Stimulated activated CD4-positive, alpha-beta T cell treated with anti-CD3 and anti-CD28 coated beads, Interleukin-4, amount 100 ng/mL, for 1 hour (primary cell): ENCODE measurements around the gene NACA2.
"Not testable (repeated sequence)": the region's sequence is repeated elsewhere in the genome, so short reads cannot be mapped to it uniquely, and the experiment has no call there.

ENCODE experiments used
- DNase-seq: peaks from one replicate; pipeline ENCODE4 v3.0.0-alpha.2; 2020

The NACA2 gene

DNA sequence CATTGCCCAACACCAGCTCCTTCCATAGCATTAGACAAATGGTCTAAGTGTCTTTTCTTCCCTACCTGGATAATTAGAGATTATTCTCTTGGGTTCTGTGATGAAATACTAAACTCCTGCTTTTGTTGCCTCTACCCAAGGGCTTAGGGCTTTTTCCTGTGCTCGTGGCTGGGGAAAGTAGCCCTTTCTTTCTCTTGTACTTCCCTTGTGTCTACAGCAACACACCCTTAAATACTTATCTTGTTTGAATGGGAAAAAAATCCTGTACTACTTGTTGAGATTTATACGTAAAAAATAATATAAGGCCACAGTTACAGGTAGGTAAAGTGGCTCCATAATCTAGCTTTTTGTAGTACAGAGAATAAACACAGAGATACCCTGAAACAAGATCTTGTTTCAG lies 7.0 kb upstream of the NACA2 start:
- DNase-seq: no peak

DNA sequence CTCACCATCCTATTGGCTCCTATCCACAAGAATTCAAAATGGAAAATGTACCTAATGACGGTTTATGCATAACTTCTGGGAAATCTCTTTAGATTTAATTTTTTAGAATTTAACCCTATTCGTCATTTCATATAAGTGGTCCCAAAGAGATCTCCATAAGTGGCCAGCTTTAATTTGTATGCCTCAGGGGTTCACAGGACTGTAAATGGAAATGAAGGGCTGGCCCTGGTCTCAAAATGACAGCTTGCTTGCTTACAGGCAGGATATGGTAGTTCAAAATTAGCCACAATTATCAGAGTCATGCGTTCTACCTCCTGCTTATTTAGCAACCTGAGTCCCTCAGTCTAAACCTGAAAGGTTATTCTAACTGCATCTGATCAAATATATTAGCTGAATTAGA lies 6.6 kb upstream of the NACA2 start:
- DNase-seq: no peak

DNA sequence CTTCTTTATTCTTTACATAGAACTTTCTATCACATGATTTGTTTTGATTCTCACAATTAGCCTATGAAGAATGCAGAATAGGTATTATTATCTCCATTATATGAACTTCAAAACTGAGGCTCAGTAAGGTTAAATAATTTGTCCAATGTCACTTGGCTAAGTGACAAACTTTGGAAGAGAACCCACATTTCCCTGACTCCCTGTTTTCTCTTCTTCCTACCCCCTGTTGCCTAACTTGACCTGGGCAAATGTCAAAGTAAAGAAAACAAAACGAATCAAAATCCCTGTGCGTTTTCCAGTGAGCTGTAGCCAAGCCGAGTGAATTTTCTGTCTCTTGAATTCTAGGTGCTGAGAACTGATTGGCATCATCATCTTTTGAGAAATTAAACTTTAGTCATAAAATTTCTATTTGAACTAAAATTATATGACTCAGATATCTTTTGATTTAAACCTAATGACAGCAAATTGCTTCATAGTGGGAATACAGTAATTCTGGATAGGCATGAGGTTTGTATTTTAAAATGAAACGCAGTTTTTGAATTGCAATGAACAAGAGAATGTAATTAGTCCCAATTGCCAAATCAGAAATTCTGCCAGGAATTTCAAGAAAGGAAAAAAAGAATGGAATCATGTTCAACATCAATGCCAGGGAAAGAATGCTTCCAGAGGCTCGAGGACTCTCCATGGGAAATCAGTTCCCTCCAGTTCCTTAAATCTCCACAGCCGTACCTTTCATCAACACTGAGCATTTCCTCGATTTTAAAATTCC lies 4.6 kb upstream of the NACA2 start:
- DNase-seq: no peak

DNA sequence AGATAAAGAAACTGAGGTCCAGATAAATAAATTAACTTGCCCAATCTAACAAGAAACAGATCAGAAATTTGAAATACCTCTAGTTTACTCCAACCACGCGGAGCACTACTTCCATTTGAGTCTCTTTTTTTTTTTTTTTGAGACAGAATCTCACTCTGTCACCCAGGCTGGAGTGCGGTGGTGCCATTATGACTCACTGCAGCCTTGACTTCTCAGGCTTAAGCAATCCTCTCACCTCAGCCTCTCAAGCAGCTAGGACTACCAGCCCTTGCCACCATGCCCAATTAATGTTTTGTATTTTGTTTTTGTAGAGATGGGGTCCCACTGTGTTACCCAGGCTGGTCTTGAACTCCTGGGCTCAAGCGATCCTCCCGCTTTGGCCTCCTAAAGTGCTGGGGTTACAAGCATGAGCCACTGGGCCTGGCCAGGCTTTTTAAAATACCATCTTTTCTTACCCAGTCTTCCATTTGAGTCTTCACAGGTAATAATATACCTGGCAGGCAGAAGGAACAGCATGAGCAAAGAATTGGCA lies 3.3 kb upstream of the NACA2 start:
- no peak for DNase-seq

DNA sequence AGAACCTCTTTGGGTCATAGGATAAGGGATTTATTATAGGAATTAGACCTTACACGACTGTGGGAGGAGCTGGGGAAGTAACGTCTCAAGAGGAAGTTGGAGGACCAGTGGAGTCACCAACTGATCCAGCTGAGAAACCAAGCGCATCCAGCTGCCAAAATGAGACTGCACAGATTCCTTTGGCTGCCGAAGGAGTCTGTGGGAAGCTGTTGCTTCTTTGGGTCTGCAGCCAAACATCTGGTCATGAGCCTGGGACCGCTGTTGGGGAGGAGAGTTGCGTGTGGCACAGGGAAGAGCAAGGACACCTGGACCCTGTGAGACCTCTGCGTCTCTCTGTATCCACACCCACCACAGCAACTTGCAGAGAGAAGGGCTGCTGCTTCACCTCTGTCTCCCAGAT lies 2.4 kb upstream of the NACA2 start:
- DNase-seq: no peak

DNA sequence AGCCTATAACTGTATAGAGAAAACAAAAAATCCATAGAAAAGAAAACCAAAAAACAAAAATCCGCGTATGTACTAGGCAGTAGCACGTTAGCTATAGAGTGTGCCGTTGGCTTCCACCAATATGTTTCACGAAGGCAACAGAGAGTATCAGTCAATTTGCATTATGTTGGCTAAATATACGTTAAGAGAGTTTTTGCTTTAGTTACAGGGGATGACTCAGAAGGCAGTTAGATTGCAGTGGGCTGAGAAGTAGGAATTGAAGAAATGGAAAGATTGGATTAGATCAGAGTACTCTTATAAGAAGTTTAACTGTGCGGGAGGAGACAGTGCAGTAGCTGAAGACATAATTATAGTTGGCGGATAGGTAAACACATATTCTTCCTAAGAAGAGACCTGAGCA lies 911 bp upstream of the NACA2 start:
- no peak for DNase-seq

DNA sequence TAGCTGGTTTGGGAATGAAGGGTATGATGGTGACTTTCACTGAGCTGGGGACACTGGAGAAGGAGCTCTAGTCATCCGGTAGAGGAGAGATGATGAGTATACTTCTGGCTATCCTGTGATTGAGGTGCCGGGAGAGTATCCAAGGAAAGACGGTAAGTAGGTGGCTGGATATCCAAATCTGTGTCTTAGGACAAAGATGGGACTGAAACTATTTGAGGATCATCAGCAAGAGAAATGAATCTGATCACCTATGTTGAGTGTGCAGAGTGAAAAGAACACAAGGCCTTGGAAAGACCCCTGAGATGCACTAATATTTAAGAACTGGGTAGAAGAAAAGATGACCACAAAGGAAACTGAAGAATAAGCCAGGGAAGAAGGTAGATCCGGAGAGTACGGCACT lies 1.0 kb downstream of the NACA2 start:
- DNase-seq: no peak

DNA sequence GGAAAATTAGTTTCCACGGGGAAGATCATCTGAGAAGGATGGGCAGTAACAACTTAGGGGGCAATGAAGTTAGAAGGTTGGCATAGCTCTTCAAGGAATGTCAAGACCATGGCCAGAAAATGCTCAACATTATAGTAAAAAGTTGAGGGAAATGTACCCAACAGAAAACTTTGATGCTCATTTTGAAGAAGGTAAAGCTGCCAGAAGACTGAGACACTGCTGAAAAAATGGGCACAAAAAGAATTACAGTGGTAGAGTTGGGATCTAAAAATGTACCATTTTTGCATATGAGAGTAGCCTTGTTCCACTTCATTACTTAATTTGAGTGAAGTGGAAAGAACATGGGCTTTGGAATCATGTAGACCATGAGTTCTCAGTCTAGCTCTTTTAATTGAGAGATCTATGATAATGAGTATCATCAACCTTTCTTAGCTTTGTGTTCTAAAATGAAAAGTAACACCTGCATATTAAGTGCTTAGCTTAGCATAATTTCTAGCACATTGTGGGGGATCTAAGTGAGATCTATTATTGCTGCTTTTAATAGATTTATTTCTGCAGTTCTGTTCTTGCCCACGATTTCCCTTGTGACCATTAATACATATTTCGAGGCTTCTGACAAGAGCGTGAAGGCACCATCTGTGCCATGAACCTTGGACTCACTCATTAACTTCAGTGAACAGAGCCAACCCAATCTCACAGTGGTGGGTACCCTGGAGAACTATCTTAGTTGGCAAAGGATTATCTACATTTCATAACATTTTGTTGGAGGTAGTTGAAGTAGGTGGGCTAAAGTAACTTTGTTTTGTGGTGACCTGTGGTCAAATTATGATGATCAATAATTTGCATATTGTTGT lies 3.0 kb downstream of the NACA2 start:
- no peak for DNase-seq

DNA sequence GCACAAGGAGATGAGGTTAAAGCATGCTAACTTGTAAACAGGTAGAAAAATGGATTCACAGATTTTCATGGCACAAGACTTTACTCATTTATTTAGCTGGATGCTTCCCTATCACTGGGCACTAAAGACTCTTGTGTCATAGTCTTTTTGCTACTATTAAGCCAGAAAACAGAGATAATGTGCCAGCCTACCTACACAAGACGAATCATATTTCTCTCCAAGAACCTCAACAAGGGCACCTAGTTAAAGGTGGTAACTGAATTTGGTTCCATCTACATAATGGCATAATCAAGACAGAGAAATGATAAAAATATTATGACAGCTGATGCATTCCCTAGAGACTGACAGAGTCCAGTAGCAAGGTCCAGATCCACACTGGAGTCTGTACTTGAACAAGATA lies 3.8 kb downstream of the NACA2 start:
- no peak for DNase-seq

DNA sequence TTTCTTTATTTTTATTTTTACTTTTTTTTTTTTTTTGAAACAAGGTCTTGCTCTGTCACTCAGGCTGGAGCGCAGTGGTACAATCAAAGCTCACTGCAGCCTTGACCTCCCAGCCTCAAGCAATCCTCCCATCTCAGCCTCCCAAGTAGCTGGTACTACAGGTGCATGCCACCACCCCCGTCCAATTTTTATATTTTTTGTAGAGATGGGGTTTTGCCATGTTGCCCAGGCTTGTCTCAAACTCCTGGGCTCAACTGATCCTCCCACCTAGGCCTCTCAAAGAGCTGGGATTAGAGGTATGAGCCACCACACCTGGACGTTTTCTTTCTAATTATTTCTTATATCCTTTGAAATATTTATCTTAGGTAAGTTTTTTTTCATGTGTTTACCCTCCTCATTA lies 4.4 kb downstream of the NACA2 start:
- DNase-seq: not testable (repeated sequence)

DNA sequence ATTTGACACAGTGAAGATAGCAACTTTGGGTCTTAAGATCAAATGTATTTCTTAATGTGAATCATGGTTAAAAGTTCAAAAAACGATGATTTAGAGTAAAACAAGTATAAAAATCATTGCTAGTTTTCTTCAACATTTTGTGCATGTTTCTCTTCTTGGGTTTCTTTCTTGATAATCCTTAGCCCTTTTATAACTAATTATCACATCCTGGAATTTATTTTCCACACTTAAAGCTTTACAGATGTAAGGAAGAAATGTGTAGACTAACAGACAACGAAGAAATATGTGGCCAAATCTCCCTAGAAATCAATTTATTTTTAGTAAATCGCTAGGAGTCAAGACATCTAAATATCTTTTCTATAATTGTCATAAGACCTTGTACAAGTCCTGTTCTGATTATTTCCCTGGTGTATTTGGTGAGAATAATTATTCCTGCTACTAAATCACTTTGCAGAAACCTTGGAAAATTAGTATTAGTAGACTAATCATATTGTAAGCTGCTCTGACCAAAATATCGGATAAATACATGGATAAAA lies 4.9 kb downstream of the NACA2 start:
- DNase-seq: no peak

DNA sequence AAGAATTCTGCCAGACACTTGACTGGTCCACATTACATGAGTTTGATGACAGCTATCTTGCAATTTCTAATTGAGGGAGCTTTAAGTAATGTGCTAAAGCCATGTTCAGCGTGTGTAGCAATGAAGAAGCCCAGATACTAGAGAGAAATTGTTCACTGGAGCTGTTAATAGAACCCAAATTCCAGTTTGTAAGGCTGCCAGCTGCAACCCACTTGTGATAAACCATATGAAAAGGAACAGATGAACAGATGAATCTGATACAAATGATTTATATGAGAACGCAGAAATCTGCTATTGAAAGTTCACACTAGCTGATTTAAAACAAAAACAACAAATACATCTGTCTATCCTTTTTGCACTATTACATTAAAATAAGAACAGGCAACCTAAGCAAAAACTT lies 6.2 kb downstream of the NACA2 start:
- DNase-seq: no peak

DNA sequence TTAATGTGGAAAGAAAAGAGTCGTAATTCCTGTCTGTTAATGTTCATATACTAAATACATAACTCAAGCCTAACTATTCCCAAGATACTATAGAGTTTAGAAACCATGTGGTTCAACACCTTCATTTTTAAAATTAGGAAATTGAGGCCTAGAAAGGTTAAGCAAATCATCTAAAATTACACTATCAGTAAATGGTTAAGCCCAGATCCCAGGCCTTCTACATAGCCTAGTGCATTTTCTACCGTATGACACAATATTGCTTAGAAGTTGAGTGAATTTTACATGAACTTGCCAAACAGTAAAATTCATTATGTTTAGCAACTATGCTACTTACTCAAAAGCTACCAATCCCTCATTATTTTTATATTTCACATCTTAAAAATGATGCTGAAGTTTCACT lies 6.8 kb downstream of the NACA2 start:
- no peak for DNase-seq

DNA sequence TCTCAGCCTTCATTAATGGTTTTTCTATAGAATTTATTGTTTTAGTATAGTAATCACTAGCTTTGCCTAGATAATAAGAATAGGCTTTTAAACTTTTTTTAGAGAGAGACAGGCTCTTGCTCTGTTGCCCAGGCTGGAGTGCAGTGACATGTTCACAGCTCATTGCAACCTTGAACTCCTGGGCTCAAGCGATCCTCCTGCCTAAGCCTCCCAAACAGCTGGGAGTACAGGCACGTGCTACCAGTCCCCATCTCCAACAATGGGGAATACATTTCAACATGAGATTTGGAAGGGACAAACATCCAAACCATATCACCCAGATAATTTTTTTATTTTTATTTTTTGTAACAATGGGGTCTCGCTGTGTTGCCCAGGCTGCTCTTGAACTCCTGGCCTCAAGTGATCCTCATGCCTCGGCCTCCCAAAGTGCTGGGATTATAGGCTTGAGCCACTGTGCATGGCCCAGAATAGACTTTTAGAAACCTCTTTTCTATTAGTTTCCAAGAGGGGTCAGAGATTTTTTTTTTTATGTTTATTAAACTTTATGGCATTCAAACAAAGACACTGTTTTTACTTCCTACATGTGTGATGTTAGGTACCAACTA lies 7.3 kb downstream of the NACA2 start:
- DNase-seq: no peak

DNA sequence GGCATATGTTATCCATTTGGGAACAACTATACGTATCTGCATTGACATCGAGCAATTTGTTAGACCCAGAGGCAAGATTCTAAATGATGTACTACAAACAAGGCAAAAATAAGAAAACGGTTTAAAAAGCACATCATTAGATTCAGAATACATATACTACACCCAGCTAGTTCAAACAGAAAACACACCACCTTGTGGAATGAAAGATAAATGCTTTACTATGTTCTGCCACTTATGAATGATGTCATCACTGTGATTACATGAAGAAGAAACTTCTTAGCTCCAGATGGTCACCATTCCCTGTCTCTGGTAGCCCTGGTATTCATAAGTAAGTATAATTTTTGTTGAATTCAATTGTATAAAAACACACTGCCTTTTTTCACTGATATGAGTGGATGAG lies 7.8 kb downstream of the NACA2 start:
- no peak for DNase-seq

DNA sequence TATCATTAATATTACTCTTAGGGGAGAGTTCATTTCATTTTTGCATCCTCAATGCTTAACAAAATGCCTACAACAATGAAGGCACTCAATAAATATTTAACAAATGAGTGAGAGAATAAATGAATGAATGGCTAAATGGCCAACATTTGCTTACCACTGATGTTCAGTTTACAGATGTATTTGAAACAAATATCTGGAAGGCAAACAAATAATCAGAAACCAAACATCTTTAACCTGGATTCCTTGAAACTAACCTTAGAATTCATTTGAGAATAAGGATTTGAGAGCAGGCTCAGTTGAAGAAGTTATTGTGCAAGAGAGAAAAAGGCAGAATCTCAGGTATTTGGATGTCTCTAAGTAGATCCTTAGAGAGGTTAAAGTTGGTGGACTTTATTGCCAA lies 8.4 kb downstream of the NACA2 start:
- DNase-seq: no peak

DNA sequence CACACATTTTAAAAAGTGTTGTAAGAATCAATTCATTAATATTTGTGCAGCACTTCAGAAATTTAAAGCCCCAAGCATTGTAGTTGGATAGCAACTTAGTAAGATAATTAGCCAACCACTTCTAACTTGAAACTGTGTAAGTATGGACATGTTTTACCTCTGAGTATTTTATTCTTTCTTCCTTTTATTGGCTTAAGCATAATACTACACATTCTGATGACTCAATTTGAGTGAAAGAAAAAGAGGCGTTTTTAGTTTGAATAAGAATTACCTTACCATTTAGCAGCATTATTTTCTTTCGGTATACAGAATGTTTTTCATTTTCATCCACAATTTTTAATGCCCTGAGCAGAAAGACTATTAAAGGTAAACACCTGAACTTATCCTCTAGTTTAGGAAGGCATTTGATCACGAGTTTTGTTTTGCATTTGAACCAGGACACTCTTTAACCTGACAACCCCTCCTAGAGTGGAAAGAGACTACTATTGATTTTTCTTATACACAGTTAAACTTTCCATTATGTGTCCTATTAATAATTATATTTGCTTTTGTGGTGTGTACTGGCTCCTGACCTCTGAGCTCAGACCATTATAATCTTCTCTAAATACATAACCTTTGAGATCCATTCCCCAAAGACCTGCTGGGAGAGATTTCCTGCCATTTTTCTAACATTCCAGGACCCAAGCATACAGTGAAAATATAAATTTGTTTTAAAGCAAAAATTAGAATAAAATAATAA lies 9.2 kb downstream of the NACA2 start:
- DNase-seq: no peak

DNA sequence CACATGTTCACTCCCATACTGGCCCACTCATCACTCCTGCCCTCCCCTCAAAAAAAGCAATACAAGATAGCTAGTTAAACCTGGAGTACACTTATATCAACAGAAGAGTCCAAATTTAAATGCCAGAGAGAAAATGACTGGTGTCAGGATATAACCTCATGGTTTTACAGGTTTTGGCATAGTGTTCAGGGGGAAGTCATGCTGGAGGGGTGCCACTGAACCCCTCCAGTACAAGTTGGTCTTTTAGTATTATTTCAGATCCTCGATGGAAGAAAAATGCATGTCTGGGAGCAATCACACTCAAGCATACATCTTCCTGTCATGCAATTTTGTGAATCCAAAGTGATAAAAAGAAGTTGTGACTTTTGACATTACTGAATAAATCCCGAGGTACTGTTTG lies 10.5 kb downstream of the NACA2 start:
- no peak for DNase-seq

DNA sequence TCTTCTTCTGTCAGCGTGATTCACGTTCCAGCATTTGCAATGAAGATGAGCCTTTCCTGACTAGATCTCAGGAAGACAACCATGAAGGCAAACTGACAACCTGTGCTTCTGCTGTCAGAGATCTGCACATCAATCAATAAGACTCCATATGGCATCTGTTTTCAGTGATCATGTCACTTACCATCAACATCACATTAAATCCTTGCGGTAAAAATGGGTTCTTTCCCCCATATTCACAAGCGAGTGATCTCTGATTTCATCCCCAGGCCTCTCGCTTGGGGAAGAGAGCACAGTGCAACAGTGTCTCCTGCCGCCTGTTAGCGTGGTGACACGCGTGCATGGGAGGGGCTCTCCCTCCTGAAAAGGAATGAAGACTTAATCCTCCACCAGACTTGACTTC lies 11.1 kb downstream of the NACA2 start:
- no peak for DNase-seq

DNA sequence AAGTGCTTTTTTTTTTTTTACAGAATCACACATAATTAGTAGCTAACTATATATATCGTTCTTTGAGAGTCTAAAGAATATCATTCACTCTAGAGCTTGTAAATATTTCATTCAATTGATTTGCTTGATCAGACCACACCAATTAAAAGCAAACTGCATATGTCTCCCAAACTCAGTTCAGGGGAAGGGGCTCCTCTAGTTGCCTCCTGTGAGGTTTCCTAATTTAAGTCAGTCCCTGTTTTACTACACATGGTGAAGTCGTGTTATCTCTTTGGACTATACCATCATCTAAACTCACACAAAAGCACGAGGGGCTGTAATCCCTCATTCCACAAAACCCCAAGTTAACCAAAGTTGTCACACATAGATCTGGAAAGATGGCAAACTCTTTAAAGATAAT lies 11.7 kb downstream of the NACA2 start:
- no peak for DNase-seq

DNA sequence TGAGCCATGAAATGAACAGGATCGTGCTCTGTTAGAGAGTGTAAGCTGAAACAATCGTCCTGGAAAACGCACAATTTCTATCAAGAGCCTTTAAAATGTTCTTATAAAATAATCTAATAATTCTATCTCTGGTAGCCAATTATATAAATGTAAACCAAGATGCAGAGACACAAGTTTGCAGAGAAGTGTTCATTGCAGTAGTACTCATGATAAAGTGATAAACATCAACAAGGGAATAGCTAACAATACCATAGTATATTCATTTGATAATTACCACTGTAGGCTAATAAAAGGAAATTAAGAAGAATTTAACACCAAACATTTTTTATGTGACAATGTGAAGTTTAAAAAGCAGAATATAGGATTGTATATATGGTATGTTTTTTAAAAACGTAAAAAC lies 12.4 kb downstream of the NACA2 start:
- no peak for DNase-seq

DNA sequence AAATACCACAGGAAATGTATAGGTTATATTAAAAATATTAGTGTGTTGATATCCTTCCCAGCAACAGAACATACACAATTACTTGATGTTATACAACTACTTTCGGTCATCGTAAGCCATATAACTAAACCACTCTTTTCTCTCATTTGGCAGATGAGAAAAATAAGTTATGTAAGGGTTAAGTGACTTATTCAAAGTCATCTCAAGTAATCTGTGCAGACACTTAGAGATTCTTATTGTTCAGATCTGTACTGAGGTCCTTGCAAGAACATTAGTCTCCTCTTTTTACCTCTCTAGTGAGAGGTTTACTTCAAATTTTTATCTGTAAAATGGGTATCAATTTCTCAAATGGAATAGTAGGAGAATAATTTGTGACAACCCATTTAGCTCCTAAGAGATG lies 15.0 kb downstream of the NACA2 start:
- no peak for DNase-seq
